SKM-1 (cell line): Measurements from ENCODE around the gene PAXX.

Experiments
- DNase-seq: peaks from one replicate; lab custom pipeline; 2025; ENCODE audit not compliant: unreplicated experiment; lab: John Stamatoyannopoulos, UW

PAXX gene

GRCh38 chr9:136991993-136992818, at the start of gene PAXX:
Gene PAXX, plus strand, starts transcription at chr9:136992422. Its CDS starts 22 bp downstream, at chr9:136992444.
- peak; percentile 85 for DNase-seq

- DNase-seq: no peak
These were observed 49.4 kb upstream of the PAXX start for GRCh38 chr9:136942881-136943230.

GRCh38 chr9:136943291-136944211, 48.7 kb upstream of the PAXX start:
- no peak for DNase-seq

GRCh38 chr9:136944212-136944518, 48.1 kb upstream of the PAXX start:
- no peak for DNase-seq

- DNase-seq: peak; percentile 88
These were observed 47.5 kb upstream of the PAXX start, which contains the start of the genes C8G and FBXW5 for GRCh38 chr9:136944519-136945332. Gene C8G, plus strand, starts transcription at chr9:136945243. Its CDS starts 78 bp downstream, at chr9:136945321. Gene FBXW5, minus strand, starts transcription at chr9:136944738. Its CDS starts 655 bp downstream, at chr9:136944083.

GRCh38 chr9:136945333-136946227, 46.6 kb upstream of the PAXX start:
- DNase-seq: no peak

GRCh38 chr9:136946228-136947027, 45.8 kb upstream of the PAXX start:
- DNase-seq: no peak

- no peak for DNase-seq
These were observed 45.0 kb upstream of the PAXX start for GRCh38 chr9:136947028-136947891.

GRCh38 chr9:136947955-136948510, 44.2 kb upstream of the PAXX start:
- DNase-seq: no peak

GRCh38 chr9:136949239-136949816, 42.9 kb upstream of the PAXX start:
- no peak for DNase-seq

GRCh38 chr9:136949817-136950655, 42.2 kb upstream of the PAXX start:
- peak; percentile 60 for DNase-seq

GRCh38 chr9:136950656-136951276, 41.5 kb upstream of the PAXX start:
- no peak for DNase-seq

- DNase-seq: no peak
These were observed 40.5 kb upstream of the PAXX start, which contains the start of gene LCN12 for GRCh38 chr9:136951541-136952320. Gene LCN12, plus strand, starts transcription at chr9:136952273. Its CDS starts 55 bp downstream, at chr9:136952328.

- no peak for DNase-seq
These were observed 39.8 kb upstream of the PAXX start for GRCh38 chr9:136952321-136952850.
